CD4-positive, alpha-beta T cell (primary cell): Measurements from ENCODE around the gene CHD2. TPM values are rescaled to one million over a fixed set of nuclear protein-coding genes. Genes with fewer than 3 reads are reported as not detected.
A peak's percentile ranks its signal among the peaks of the same experiment; 100 is the strongest.

ENCODE experiments used
- ATAC-seq: fragments of 200-7000 bp; cut with Tn5 transposase; one replicate; pipeline ENCODE4 v1.10.0; 2022; ENCODE audit warnings: mild to moderate bottlenecking; ENCODE audit not compliant: poor library complexity
- CTCF ChIA-PET: fragments of 350-600 bp; sonication (Branson Sonifier 250); formaldehyde crosslinking; loops from one replicate; lab custom pipeline; 2021; ENCODE audit warnings: antibody characterized with exemption, inconsistent platforms; lab: Charles Lee
- POLR2A ChIA-PET: fragments of 350-600 bp; sonication (Branson Sonifier 250); formaldehyde crosslinking; loops from one replicate; lab custom pipeline; 2021; ENCODE audit warnings: antibody characterized with exemption, inconsistent platforms; lab: Charles Lee
- DNase-seq, 14 experiments: peaks; one replicate each; pipeline ENCODE4 v3.0.0-alpha.2; 2013 to 2020; ENCODE audit warnings: mixed read lengths in 2 of 14
- H3K27ac ChIP-seq, 2 donors: one replicate each; pipeline versions ENCODE4 v1.5.1 to v1.7.0; 2013; ENCODE audit warnings: low read length in 2 of 2, low read depth in 1 of 2, mild to moderate bottlenecking in 1 of 2
- H3K27me3 ChIP-seq, 2 experiments: 1 replicate in 1 of 2; 2 replicates in 1 of 2; pipeline versions ENCODE4 v1.6.1 to v1.7.0; 2013; ENCODE audit warnings: low read length in 2 of 2, control low read depth in 1 of 2, mild to moderate bottlenecking in 1 of 2, moderate library complexity in 1 of 2; ENCODE audit not compliant: insufficient read depth in 2 of 2, control insufficient read depth in 1 of 2
- H3K36me3 ChIP-seq: one replicate; pipeline ENCODE4 v1.6.1; 2013; ENCODE audit warnings: low read length, control low read depth; ENCODE audit not compliant: insufficient read depth
- H3K4me1 ChIP-seq: one replicate; pipeline ENCODE4 v1.6.1; 2013; ENCODE audit warnings: low read length, control low read depth; ENCODE audit not compliant: insufficient read depth
- H3K4me3 ChIP-seq: one replicate; pipeline ENCODE4 v1.5.1; 2013; ENCODE audit warnings: mild to moderate bottlenecking, low read length, moderate library complexity
- H3K9me3 ChIP-seq, 2 experiments: 1 replicate in 1 of 2; 2 replicates in 1 of 2; pipeline versions ENCODE4 v1.6.1 to v1.7.0; 2013; ENCODE audit warnings: low read length in 2 of 2, mild to moderate bottlenecking in 2 of 2, control low read depth in 1 of 2, moderate library complexity in 1 of 2; ENCODE audit not compliant: control insufficient read depth in 1 of 2, insufficient read depth in 1 of 2
- H3K27ac Mint-ChIP-seq: one replicate; pipeline ENCODE4 v1.8.0; 2020; ENCODE audit warnings: mixed read lengths
- H3K27me3 Mint-ChIP-seq: one replicate; pipeline ENCODE4 v1.8.0; 2021; ENCODE audit warnings: mixed read lengths
- H3K36me3 Mint-ChIP-seq: one replicate; pipeline ENCODE4 v1.8.0; 2021; ENCODE audit warnings: low read depth, mixed read lengths
- H3K4me1 Mint-ChIP-seq: one replicate; pipeline ENCODE4 v1.8.0; 2021; ENCODE audit warnings: low read depth, mixed read lengths
- H3K4me3 Mint-ChIP-seq: one replicate; pipeline ENCODE4 v1.8.0; 2020; ENCODE audit warnings: mild to moderate bottlenecking, mixed read lengths
- H3K9me3 Mint-ChIP-seq: one replicate; pipeline ENCODE4 v1.8.0; 2020; ENCODE audit warnings: mixed read lengths
- CTCF ChIP-seq: fragments of 200-600 bp; IDR thresholded peaks from one replicate; pipeline ENCODE4 v1.8.0; 2022; ENCODE audit warnings: antibody characterized with exemption, mild to moderate bottlenecking
- intact Hi-C, 2 experiments: fragments of 100-400 bp; cut with DNase I in 1 of 2; cut with micrococcal nuclease in 1 of 2; formaldehyde crosslinking; loops; one replicate each; pipeline versions ENCODE4 v1.15.1 to v1.9.0; 2023 to 2025; cut with DNase I, micrococcal nuclease
- total RNA-seq, 174 experiments: library from RNA in 2 of 174; stranded (reverse) in 2 of 174; gene quantifications; one replicate each; pipeline ENCODE4 v1.2.3 and lab custom pipeline; 2021 to 2026

CHD2 gene
- total RNA-seq, 2 experiments from 2014 or later = 615 to 660 TPM

- H3K36me3 Mint-ChIP-seq = peaks cover 97% of the 10 kb centered on the region
- H3K4me3 Mint-ChIP-seq = peak overlapping the region; percentile 43
- TF ChIP-seq CTCF = no peak
- Histone ChIP-seq H3K4me1 (peaks cover 50% of the 10 kb centered on the region), H3K27ac (no peak overlapping the region), H3K27me3 (no peaks in the 10 kb centered on the region), H3K4me3 (no peak overlapping the region), H3K36me3 (peaks cover 75% of the 10 kb centered on the region), H3K9me3 (no peaks in the 10 kb centered on the region)
- no peaks in the 10 kb centered on the region for H3K9me3 Mint-ChIP-seq
- H3K27ac Mint-ChIP-seq = peak overlapping the region; percentile 63
- ChIA-PET POLR2A (interaction anchor here (1.0 to 15.7 kb wide), 5 partner anchors 12 to 136 kb away, joined by 3 to 352 read pairs (median 4); partner anchors contain the start of gene CHD2), CTCF (interaction anchor here (1.8 kb wide), 1 partner anchor 116 kb away, joined by 7 read pairs; no protein-coding TSS in a partner anchor)
- intact Hi-C loops = loop anchor here (5.0 kb wide), 1 partner anchor 33 kb away; no protein-coding TSS in a partner anchor
- no peak for DNase-seq
- H3K4me1 Mint-ChIP-seq = peaks cover 97% of the 10 kb centered on the region
- no peak for ATAC-seq
- H3K27me3 Mint-ChIP-seq = no peaks in the 10 kb centered on the region
Measured at GRCh38 chr15:92924216-92924615, 24.1 kb downstream of the CHD2 start.

GRCh38 chr15:92925454-92925853 lies 25.3 kb downstream of the CHD2 start:
- H3K36me3 ChIP-seq = peaks cover 87% of the 10 kb centered on the region
- H3K4me3 ChIP-seq = no peak overlapping the region
- no peak overlapping the region for H3K27ac Mint-ChIP-seq
- H3K9me3 Mint-ChIP-seq = no peaks in the 10 kb centered on the region
- no peak for TF ChIP-seq CTCF
- no peak overlapping the region for H3K27ac ChIP-seq
- no peak for ATAC-seq
- CTCF ChIA-PET = interaction anchor here (1.9 to 4.5 kb wide), 3 partner anchors 12 to 128 kb away, joined by 6 to 13 read pairs (median 10); no protein-coding TSS in a partner anchor
- H3K9me3 ChIP-seq = no peaks in the 10 kb centered on the region
- POLR2A ChIA-PET = interaction anchor here (1.2 to 15.7 kb wide), 5 partner anchors 11 to 116 kb away, joined by 3 to 352 read pairs (median 10); partner anchors contain the start of gene CHD2
- no peak overlapping the region for H3K4me3 Mint-ChIP-seq
- H3K27me3 ChIP-seq = no peaks in the 10 kb centered on the region
- intact Hi-C loops = loop anchor here in 1 of 2 experiments (5.0 kb wide), 1 partner anchor 42 kb away; no protein-coding TSS in a partner anchor
- H3K27me3 Mint-ChIP-seq = no peaks in the 10 kb centered on the region
- peaks cover 93% of the 10 kb centered on the region for H3K4me1 Mint-ChIP-seq
- no peak for DNase-seq
- peaks cover 99% of the 10 kb centered on the region for H3K36me3 Mint-ChIP-seq
- H3K4me1 ChIP-seq = peaks cover 46% of the 10 kb centered on the region

- H3K9me3 Mint-ChIP-seq = no peaks in the 10 kb centered on the region
- peak overlapping the region; percentile 57 for H3K27ac Mint-ChIP-seq
- no peak overlapping the region for H3K27ac ChIP-seq
- no peaks in the 10 kb centered on the region for H3K27me3 ChIP-seq
- H3K36me3 ChIP-seq = peaks cover 92% of the 10 kb centered on the region
- peaks cover 79% of the 10 kb centered on the region for H3K4me1 Mint-ChIP-seq
- H3K9me3 ChIP-seq = no peaks in the 10 kb centered on the region
- CTCF ChIA-PET = interaction anchor here (1.1 to 4.5 kb wide), 4 partner anchors 9 to 131 kb away, joined by 4 to 13 read pairs (median 5); no protein-coding TSS in a partner anchor
- intact Hi-C loops = loop anchor here in 1 of 2 experiments (5.0 kb wide), 1 partner anchor 39 kb away; no protein-coding TSS in a partner anchor
- H3K36me3 Mint-ChIP-seq = peaks cover 100% of the 10 kb centered on the region
- H3K4me1 ChIP-seq = peaks cover 21% of the 10 kb centered on the region
- TF ChIP-seq CTCF = no peak
- ATAC-seq = no peak
- H3K27me3 Mint-ChIP-seq = no peaks in the 10 kb centered on the region
- H3K4me3 Mint-ChIP-seq = no peak overlapping the region
- no peak overlapping the region for H3K4me3 ChIP-seq
- POLR2A ChIA-PET = interaction anchor here (0.9 to 1.7 kb wide), 4 partner anchors 16 to 131 kb away, joined by 3 to 10 read pairs (median 3); no protein-coding TSS in a partner anchor
- no peak for DNase-seq
Measured at GRCh38 chr15:92928225-92928750, 28.2 kb downstream of the CHD2 start.
